K562 (cell line): ENCODE data around the gene OPCML. TPM values are rescaled to one million over a fixed set of nuclear protein-coding genes. Genes with fewer than 3 reads are reported as not detected.

Source experiments
- ATAC-seq: fragments of 200-7000 bp; cut with Tn5 transposase; 3 replicates; pipeline ENCODE4 v1.9.1; 2020; ENCODE audit warnings: moderate library complexity
- BruUV-seq: library from RNA; stranded (reverse); fragments of 400-500 nt; replicated peaks from 2 replicates; lab custom pipeline; 2021; lab: Mats Ljungman, UMichigan
- CTCF ChIA-PET: fragments of 300-600 bp; formaldehyde crosslinking; extraction: SDS; loops from one replicate; lab custom pipeline; 2021; ENCODE audit warnings: low intra/inter-chr PET ratio; lab: Yijun Ruan, JAX
- POLR2A ChIA-PET: fragments of 300-600, 350-650 bp; sonication (Branson Sonifier 250); formaldehyde crosslinking; extraction: SDS; loops from one replicate; lab custom pipeline; 2021; ENCODE audit warnings: antibody characterized with exemption, inconsistent platforms; lab: Yijun Ruan, JAX
- DNase-seq, 4 experiments: peaks; one replicate each; pipeline versions ENCODE4 v3.0.0 to v3.0.0-alpha.2; 2011 to 2018; ENCODE audit warnings: low spot score in 3 of 4, mixed read lengths in 3 of 4; ENCODE audit errors: extremely low read depth in 1 of 4
- FAIRE-seq: peaks from 2 replicates; lab custom pipeline; 2011; peaks lifted over from hg19 to GRCh38; lab: Jason Lieb, UNC
- H2AFZ ChIP-seq: 2 replicates; pipeline ENCODE4 v1.6.0; 2011; ENCODE audit warnings: low read depth, low read length, control low read depth, inconsistent platforms
- H3K27ac ChIP-seq: fragments of 200-600 bp; 3 replicates; pipeline ENCODE4 v1.8.0; 2011; ENCODE audit warnings: low read depth, mild to moderate bottlenecking, control low read depth, inconsistent platforms, low read length, moderate library complexity, mixed read lengths; ENCODE audit errors: extremely low read depth
- H3K27me3 ChIP-seq, 2 experiments: fragments of 300-600 bp in 1 of 2; 2 replicates in 1 of 2; 3 replicates in 1 of 2; pipeline versions ENCODE4 v1.6.0 to v1.8.0; 2011; ENCODE audit warnings: inconsistent platforms in 2 of 2, low read length in 2 of 2, mild to moderate bottlenecking in 1 of 2, mixed read lengths in 1 of 2, moderate library complexity in 1 of 2; ENCODE audit not compliant: control insufficient read depth in 2 of 2, insufficient read depth in 2 of 2
- H3K36me3 ChIP-seq: fragments of 300-600 bp; 3 replicates; pipeline ENCODE4 v1.8.0; 2011; ENCODE audit warnings: mild to moderate bottlenecking, low read length, inconsistent platforms; ENCODE audit not compliant: control insufficient read depth, insufficient read depth
- H3K4me1 ChIP-seq, 2 experiments: fragments of 200-600 bp in 1 of 2; replicated peaks in 1 of 2; 2 replicates in 1 of 2; 3 replicates in 1 of 2; pipeline versions ENCODE4 v1.5.1 to v1.8.0; 2011; ENCODE audit warnings: inconsistent platforms in 2 of 2, low read length in 2 of 2, mild to moderate bottlenecking in 1 of 2, mixed read lengths in 1 of 2, moderate library complexity in 1 of 2; ENCODE audit not compliant: control insufficient read depth in 2 of 2, insufficient read depth in 2 of 2
- H3K4me2 ChIP-seq: 2 replicates; pipeline ENCODE4 v1.6.1; 2011; ENCODE audit warnings: low read length, control low read depth, inconsistent platforms, mixed read lengths; ENCODE audit not compliant: insufficient read depth
- H3K4me3 ChIP-seq: fragments of 200-600 bp; sonication (generic), shearing (Covaris generic); 2 replicates; pipeline ENCODE4 v1.5.1; 2016; ENCODE audit warnings: control low read depth, inconsistent platforms
- H3K79me2 ChIP-seq: fragments of 200-600 bp; 3 replicates; pipeline ENCODE4 v1.8.0; 2011; ENCODE audit warnings: low read length, inconsistent platforms; ENCODE audit not compliant: control insufficient read depth, insufficient read depth
- H3K9ac ChIP-seq, 2 experiments: 2 replicates each; pipeline versions ENCODE4 v1.6.0 to v1.6.1; 2011; ENCODE audit warnings: low read depth in 2 of 2, low read length in 2 of 2, control low read depth in 1 of 2, inconsistent platforms in 1 of 2, mild to moderate bottlenecking in 1 of 2, mixed read lengths in 1 of 2; ENCODE audit not compliant: insufficient read depth in 1 of 2
- H3K9me1 ChIP-seq: one replicate; pipeline ENCODE4 v1.6.0; 2011; ENCODE audit warnings: inconsistent platforms, mild to moderate bottlenecking, low read length, moderate library complexity; ENCODE audit not compliant: control insufficient read depth, insufficient read depth
- H3K9me3 ChIP-seq: replicated peaks from 2 replicates; pipeline ENCODE4 v1.5.1; 2011; ENCODE audit warnings: low read depth, low read length, inconsistent platforms; ENCODE audit not compliant: control insufficient read depth, insufficient read depth
- H4K20me1 ChIP-seq: replicated peaks from 2 replicates; pipeline ENCODE4 v1.6.1; 2011; ENCODE audit warnings: low read length, inconsistent platforms, mixed read lengths; ENCODE audit not compliant: control insufficient read depth, insufficient read depth
- ARNT ChIP-seq, 2 experiments: fragments of 450-650 bp; IDR thresholded peaks; 2 replicates each; pipeline ENCODE4 v1.6.1; 2016; ENCODE audit warnings: mild to moderate bottlenecking in 1 of 2
- ETS2 ChIP-seq: IDR thresholded peaks from 2 replicates; pipeline ENCODE4 v1.6.1; 2016; ENCODE audit warnings: borderline replicate concordance, missing genetic modification characterization, mild to moderate bottlenecking, moderate library complexity, missing compliant biosample characterization; ENCODE audit not compliant: poor library complexity, severe bottlenecking
- FOSL1 ChIP-seq: fragments of 200-800 bp; sonication (Bioruptor generic); conservative IDR thresholded peaks from 2 replicates; pipeline ENCODE4 v1.6.1; 2016; ENCODE audit warnings: missing genetic modification characterization, missing compliant biosample characterization
- KLF13 ChIP-seq: fragments of 450-650 bp; IDR thresholded peaks from 2 replicates; pipeline ENCODE4 v1.6.1; 2016; ENCODE audit warnings: missing genetic modification characterization, low read depth, mild to moderate bottlenecking, missing compliant biosample characterization, moderate library complexity, borderline replicate concordance
- MGA ChIP-seq: fragments of 450-650 bp; IDR thresholded peaks from 2 replicates; pipeline ENCODE4 v1.6.1; 2016; ENCODE audit warnings: mild to moderate bottlenecking, moderate library complexity
- NONO ChIP-seq, 2 experiments: fragments of 200-400 bp in 1 of 2; fragments of 450-650 bp in 1 of 2; formaldehyde crosslinking in 1 of 2; IDR thresholded peaks; 2 replicates each; pipeline ENCODE4 v1.6.1; 2017; ENCODE audit warnings: low read depth in 2 of 2, mild to moderate bottlenecking in 2 of 2, moderate library complexity in 2 of 2, low read length in 1 of 2
- RFX1 ChIP-seq: fragments of 450-650 bp; IDR thresholded peaks from 2 replicates; pipeline ENCODE4 v1.6.1; 2016; ENCODE audit warnings: mild to moderate bottlenecking, moderate library complexity
- SREBF2 ChIP-seq: sonication (generic); formaldehyde crosslinking; IDR thresholded peaks from 2 replicates; pipeline ENCODE4 v1.4.0; 2020; ENCODE audit warnings: mild to moderate bottlenecking, missing genetic modification reagents
- TRIM24 ChIP-seq, 2 experiments: fragments of 450-650 bp; IDR thresholded peaks; 2 replicates each; pipeline ENCODE4 v1.6.1; 2016
- ZC3H11A ChIP-seq: IDR thresholded peaks from 2 replicates; pipeline ENCODE4 v1.6.1; 2012; ENCODE audit warnings: low read depth, low read length, improper control_type of control experiment
- ZKSCAN3 ChIP-seq: fragments of 250-450 bp; sonication (Bioruptor Pico); IDR thresholded peaks from 2 replicates; pipeline ENCODE4 v1.4.0; 2020
- WGBS: fragments of 100-300 bp; shearing (Covaris generic); methylation state at CpG from one replicate; pipeline ENCODE4 v1.1.6; 2016; ENCODE audit warnings: low coverage, mixed read lengths; ENCODE audit not compliant: insufficient coverage; ENCODE audit errors: missing lambda C conversion rate; 5-methylcytosine and 5-hydroxymethylcytosine counted together
- in situ Hi-C: fragments of 300-500 bp; cut with MboI; formaldehyde crosslinking; loops from 4 replicates; pipeline ENCODE4 v1.15.0; 2018; ENCODE audit warnings: inconsistent platforms, mixed read lengths
- intact Hi-C: fragments of 100-400 bp; cut with micrococcal nuclease; formaldehyde crosslinking; loops from 2 replicates; pipeline ENCODE4 v1.14.2; 2022
- polyA plus RNA-seq, 8 experiments: library from polyadenylated mRNA; depleted of rRNA in 4 of 8; stranded (reverse) in 5 of 8; unstranded in 3 of 8; fragments of >200 nt; fragmentation: Nextera tagmentation in 2 of 8; fragmentation: Illumina TruSeq in 1 of 8; extraction: Ambion mirVana in 2 of 8; extraction: Trizol in 1 of 8; gene quantifications; 2 replicates each; pipeline versions ENCODE4 v1.2.1 to v1.2.3, GENCODE V29; 2011 to 2014; ENCODE audit warnings: inconsistent platforms in 1 of 8, missing spikeins in 1 of 8
- total RNA-seq, 7 experiments: library from RNA; depleted of rRNA in 6 of 7; stranded (reverse); fragments of >200 nt in 6 of 7; fragmentation: Illumina TruSeq in 2 of 7; extraction: Trizol in 2 of 7; gene quantifications; 2 replicates each; pipeline versions ENCODE4 v1.2.1 to v1.2.3, GENCODE V29; 2011 to 2021; ENCODE audit warnings: low replicate concordance in 1 of 7

OPCML gene
- total and polyA plus RNA-seq, 9 of the 15 experiments (the other 6 are each of a cell fraction or from before 2014, with no cell fraction given): not detected

DNA sequence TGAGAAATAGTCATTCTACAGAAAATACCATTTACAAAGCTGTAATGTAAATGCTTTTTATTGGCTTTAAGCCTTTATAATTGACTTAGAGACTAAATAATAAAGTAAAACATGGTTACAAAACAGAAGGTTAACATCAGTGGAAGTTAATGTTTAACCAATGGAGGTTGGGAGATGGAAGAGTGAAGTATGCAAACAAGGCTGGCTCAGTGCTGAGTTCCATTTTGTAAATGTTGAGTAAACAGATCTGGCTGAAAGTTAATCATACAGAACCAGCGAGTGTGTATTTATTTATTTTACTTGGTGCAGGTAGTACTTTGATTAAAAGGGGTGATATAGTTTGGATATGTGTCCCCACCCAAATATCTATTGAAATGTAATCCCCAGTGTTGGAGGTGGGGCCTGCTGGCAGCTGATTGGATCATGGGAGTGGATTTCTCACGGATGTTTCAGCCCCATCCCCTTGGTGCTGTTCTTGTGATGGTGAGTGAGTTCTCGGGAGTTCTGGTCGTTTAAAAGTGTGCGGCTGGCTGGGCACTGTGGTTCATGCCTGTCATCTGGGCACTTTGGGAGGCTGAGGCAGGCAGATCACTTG is 827.4 kb downstream of the OPCML start (continued):
- TF ChIP-seq TRIM24 (IDR thresholded peaks at IDR 0.05): no peak

DNA sequence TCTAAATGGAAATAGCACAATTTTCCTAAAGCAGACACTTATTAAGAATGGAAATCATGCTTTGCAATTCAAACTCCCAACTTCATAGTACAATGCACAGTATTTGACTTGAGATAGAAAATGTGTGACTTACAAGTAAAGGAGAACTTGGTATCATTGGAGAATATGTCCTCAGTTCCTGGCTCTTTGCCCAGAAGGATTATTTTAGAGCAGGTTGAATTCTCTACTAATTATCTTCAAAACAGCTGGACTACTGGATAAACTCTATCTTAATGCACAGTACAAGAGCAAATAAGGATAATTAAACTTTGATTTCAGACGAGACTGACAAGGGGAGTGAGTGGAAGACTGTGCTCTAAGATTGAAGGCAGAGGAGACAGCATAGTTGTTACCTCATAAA is 839.4 kb downstream of the OPCML start:
- H3K4me2 ChIP-seq: no peak overlapping the region
- POLR2A ChIA-PET: no interaction called here
- no peak for FAIRE-seq
- no peak for DNase-seq
- no peaks in the 10 kb centered on the region for H3K9me1 ChIP-seq
- no peaks in the 10 kb centered on the region for H3K27me3 ChIP-seq
- H3K4me1 ChIP-seq: no peaks in the 10 kb centered on the region
- H4K20me1 ChIP-seq: no peaks in the 10 kb centered on the region
- CTCF ChIA-PET: no interaction called here
- in situ Hi-C loops (no loop called here), intact Hi-C loops (no loop called here)
- BruUV-seq: no TSS peak
- H3K4me3 ChIP-seq: no peak overlapping the region
- H3K79me2 ChIP-seq: no peaks in the 10 kb centered on the region
- H3K27ac ChIP-seq: no peak overlapping the region
- no peak overlapping the region for H2AFZ ChIP-seq
- H3K9me3 ChIP-seq: no peaks in the 10 kb centered on the region; the same call in 1 of the 2 replicates
- 0% methylated on average over 1 of the region's 1 CpG for WGBS
- no peaks in the 10 kb centered on the region for H3K36me3 ChIP-seq
- no peak for ATAC-seq
- no peak overlapping the region for H3K9ac ChIP-seq
- TF ChIP-seq RFX1: no peak
- TF ChIP-seq ZKSCAN3: no peak
- TF ChIP-seq FOSL1 (tag): no peak
- TF ChIP-seq ZC3H11A: no peak
- TF ChIP-seq NONO (IDR thresholded peaks at IDR 0.05; ENCODE audit: low read depth in 2 of 2, low read length in 1 of 2): no peak
- TF ChIP-seq ARNT (IDR thresholded peaks at IDR 0.05): no peak
- TF ChIP-seq ETS2 (tag): no peak
- TF ChIP-seq SREBF2: no peak
- no peak for TF ChIP-seq MGA
- no peak for TF ChIP-seq KLF13 (tag)
